H9 (cell line): ENCODE data around the gene MSANTD2. TPM values are rescaled to one million over a fixed set of nuclear protein-coding genes. Genes with fewer than 3 reads are reported as not detected.
A peak's percentile ranks its signal among the peaks of the same experiment; 100 is the strongest.

Experiments used
- DNase-seq: peaks from one replicate; pipeline ENCODE4 v3.0.0-alpha.2; 2017
- H2AFZ ChIP-seq: one replicate; pipeline ENCODE4 v1.6.1; 2013; ENCODE audit warnings: mild to moderate bottlenecking, low read length, control low read depth, moderate library complexity
- H2AK5ac ChIP-seq: 2 replicates; pipeline ENCODE4 v1.6.1; 2013; ENCODE audit warnings: low read length, control low read depth, mixed read lengths; ENCODE audit not compliant: insufficient read length
- H2BK120ac ChIP-seq: one replicate; pipeline ENCODE4 v1.6.1; 2013; ENCODE audit warnings: low read depth, mild to moderate bottlenecking, low read length, control low read depth, inconsistent platforms; ENCODE audit not compliant: poor library complexity, severe bottlenecking
- H2BK12ac ChIP-seq: 2 replicates; pipeline ENCODE4 v1.6.1; 2013; ENCODE audit warnings: low read length, control low read depth, mixed read lengths, low read depth; ENCODE audit not compliant: insufficient read length
- H2BK15ac ChIP-seq: 2 replicates; pipeline ENCODE4 v1.6.1; 2013; ENCODE audit warnings: low read depth, low read length, control low read depth
- H2BK20ac ChIP-seq: one replicate; pipeline ENCODE4 v1.6.1; 2013; ENCODE audit warnings: low read depth, mild to moderate bottlenecking, low read length, control low read depth, inconsistent platforms; ENCODE audit not compliant: poor library complexity, severe bottlenecking
- H2BK5ac ChIP-seq: 2 replicates; pipeline ENCODE4 v1.6.1; 2013; ENCODE audit warnings: low read length, control low read depth, mixed read lengths; ENCODE audit not compliant: insufficient read length
- H3K14ac ChIP-seq: 2 replicates; pipeline ENCODE4 v1.6.1; 2013; ENCODE audit warnings: low read length, control low read depth; ENCODE audit not compliant: insufficient read depth
- H3K18ac ChIP-seq: 2 replicates; pipeline ENCODE4 v1.6.1; 2013; ENCODE audit warnings: low read depth, mild to moderate bottlenecking, mixed read lengths, low read length, control low read depth; ENCODE audit not compliant: insufficient read length
- H3K23ac ChIP-seq: 2 replicates; pipeline ENCODE4 v1.6.1; 2013; ENCODE audit warnings: low read length, control low read depth, mixed read lengths, low read depth; ENCODE audit not compliant: insufficient read length
- H3K23me2 ChIP-seq: 2 replicates; pipeline ENCODE4 v1.6.1; 2013; ENCODE audit warnings: low read depth, mild to moderate bottlenecking, mixed read lengths, low read length, control low read depth; ENCODE audit not compliant: insufficient read length, poor library complexity, severe bottlenecking
- H3K27ac ChIP-seq: 2 replicates; pipeline ENCODE4 v1.5.1; 2013; ENCODE audit warnings: low read length, control low read depth, mixed read lengths, low read depth; ENCODE audit not compliant: insufficient read length
- H3K27me3 ChIP-seq: 2 replicates; pipeline ENCODE4 v1.6.1; 2013; ENCODE audit warnings: low read length, control low read depth, inconsistent platforms; ENCODE audit not compliant: insufficient read depth
- H3K4ac ChIP-seq: 2 replicates; pipeline ENCODE4 v1.6.1; 2013; ENCODE audit warnings: low read depth, mild to moderate bottlenecking, control low read depth, inconsistent platforms, low read length, moderate library complexity
- H3K4me1 ChIP-seq: 2 replicates; pipeline ENCODE4 v1.6.1; 2013; ENCODE audit warnings: low read length, control low read depth, inconsistent platforms; ENCODE audit not compliant: insufficient read depth
- H3K4me2 ChIP-seq: 2 replicates; pipeline ENCODE4 v1.6.1; 2013; ENCODE audit warnings: low read length, control low read depth, mixed read lengths; ENCODE audit not compliant: insufficient read length, insufficient read depth
- H3K56ac ChIP-seq: 2 replicates; pipeline ENCODE4 v1.6.1; 2013; ENCODE audit warnings: low read depth, mild to moderate bottlenecking, mixed read lengths, low read length, control low read depth; ENCODE audit not compliant: insufficient read length
- H3K79me1 ChIP-seq: 2 replicates; pipeline ENCODE4 v1.6.1; 2013; ENCODE audit warnings: low read depth, mild to moderate bottlenecking, moderate library complexity, low read length, control low read depth, inconsistent platforms; ENCODE audit not compliant: insufficient read depth, poor library complexity, severe bottlenecking
- H3K79me2 ChIP-seq: 2 replicates; pipeline ENCODE4 v1.6.1; 2013; ENCODE audit warnings: low read length, control low read depth, inconsistent platforms; ENCODE audit not compliant: insufficient read depth
- H3K9ac ChIP-seq: 2 replicates; pipeline ENCODE4 v1.6.1; 2013; ENCODE audit warnings: low read length, control low read depth, mixed read lengths; ENCODE audit not compliant: insufficient read length; ENCODE audit errors: extremely low read depth
- H3K9me3 ChIP-seq: one replicate; pipeline ENCODE4 v1.6.1; 2013; ENCODE audit warnings: low read depth, low read length, inconsistent platforms; ENCODE audit not compliant: control insufficient read depth
- H3T11ph ChIP-seq: one replicate; pipeline ENCODE4 v1.6.1; 2013; ENCODE audit warnings: mild to moderate bottlenecking, low read length, control low read depth, inconsistent platforms
- H4K20me1 ChIP-seq: one replicate; pipeline ENCODE4 v1.6.1; 2013; ENCODE audit not compliant: control insufficient read depth, insufficient read length, insufficient read depth
- H4K5ac ChIP-seq: 2 replicates; pipeline ENCODE4 v1.6.1; 2013; ENCODE audit warnings: low read depth, mild to moderate bottlenecking, mixed read lengths, low read length, control low read depth; ENCODE audit not compliant: insufficient read length
- H4K8ac ChIP-seq: replicated peaks from 2 replicates; pipeline ENCODE4 v1.6.1; 2013; ENCODE audit warnings: low read length, control low read depth, mixed read lengths, low read depth; ENCODE audit not compliant: insufficient read length
- H4K91ac ChIP-seq: 2 replicates; pipeline ENCODE4 v1.6.1; 2013; ENCODE audit warnings: low read depth, mild to moderate bottlenecking, moderate library complexity, mixed read lengths, low read length, control low read depth; ENCODE audit not compliant: insufficient read length
- H3K27ac Mint-ChIP-seq, 3 experiments: 2 replicates in 2 of 3; 3 replicates in 1 of 3; pipeline ENCODE4 v1.8.0; 2020 to 2021; ENCODE audit warnings: mixed read lengths in 3 of 3, mild to moderate bottlenecking in 1 of 3, moderate library complexity in 1 of 3
- H3K27me3 Mint-ChIP-seq: 2 replicates; pipeline ENCODE4 v1.8.0; 2021; ENCODE audit warnings: low read depth, mild to moderate bottlenecking, moderate library complexity, mixed read lengths
- H3K36me3 Mint-ChIP-seq, 3 experiments: 2 replicates in 2 of 3; 3 replicates in 1 of 3; pipeline ENCODE4 v1.8.0; 2020 to 2021; ENCODE audit warnings: low read depth in 3 of 3, mixed read lengths in 3 of 3; ENCODE audit not compliant: insufficient read depth in 1 of 3
- H3K4me1 Mint-ChIP-seq, 2 experiments: 2 replicates each; pipeline ENCODE4 v1.8.0; 2020; ENCODE audit warnings: mixed read lengths in 2 of 2
- H3K4me3 Mint-ChIP-seq, 2 experiments: 2 replicates in 1 of 2; 3 replicates in 1 of 2; pipeline ENCODE4 v1.8.0; 2020 to 2021; ENCODE audit warnings: mild to moderate bottlenecking in 2 of 2, mixed read lengths in 2 of 2, moderate library complexity in 1 of 2
- H3K9me3 Mint-ChIP-seq, 2 experiments: 2 replicates in 1 of 2; 3 replicates in 1 of 2; pipeline ENCODE4 v1.8.0; 2020; ENCODE audit warnings: mild to moderate bottlenecking in 2 of 2, mixed read lengths in 2 of 2, moderate library complexity in 1 of 2
- CTCF ChIP-seq: fragments of 200-600 bp; sonication (generic); conservative IDR thresholded peaks from 3 replicates; pipeline ENCODE4 v1.8.0; 2021; ENCODE audit warnings: antibody characterized with exemption, mild to moderate bottlenecking
- WGBS: extraction: QIAGEN DNeasy Blood & Tissue Kit; methylation state at CpG from one replicate; pipeline ENCODE4 v1.1.7; 2013; ENCODE audit warnings: missing lambda C conversion rate, low lambda C conversion rate, mixed read lengths; ENCODE audit not compliant: insufficient read length; ENCODE audit errors: extremely low coverage; 5-methylcytosine and 5-hydroxymethylcytosine counted together
- total RNA-seq: library from RNA; stranded (reverse); gene quantifications from 2 replicates; pipeline ENCODE4 v1.2.1, GENCODE V29; 2021

Gene MSANTD2
- total RNA-seq, 1 experiment from 2014 or later = 18.1 TPM

- Histone ChIP-seq H2BK20ac (no peak overlapping the region), H4K8ac (no peak overlapping the region), H2BK15ac (no peak overlapping the region), H3K9ac (no peak overlapping the region), H4K5ac (no peak overlapping the region), H3K9me3 (no peaks in the 10 kb centered on the region), H2BK120ac (no peak overlapping the region), H3K4ac (no peak overlapping the region), H3K23me2 (peaks cover 24% of the 10 kb centered on the region), H3K27me3 (peaks cover 40% of the 10 kb centered on the region), H2AK5ac (no peak overlapping the region), H2AFZ (no peak overlapping the region), H3K27ac (no peak overlapping the region), H3K23ac (no peak overlapping the region), H2BK5ac (no peak overlapping the region), H4K20me1 (no peaks in the 10 kb centered on the region), H3T11ph (no peak overlapping the region), H3K4me1 (no peaks in the 10 kb centered on the region), H3K4me2 (peak overlapping the region; percentile 70), H2BK12ac (no peak overlapping the region), H3K79me2 (no peaks in the 10 kb centered on the region), H3K56ac (no peak overlapping the region), H3K18ac (no peak overlapping the region), H4K91ac (no peak overlapping the region), H3K14ac (no peak overlapping the region), H3K79me1 (no peaks in the 10 kb centered on the region)
- H3K27ac Mint-ChIP-seq = no peak overlapping the region; a peak in 1 of 7 replicates
- DNase-seq = peak; percentile 50
- peak overlapping the region; percentile 75 to 90 for H3K4me3 Mint-ChIP-seq
- H3K4me1 Mint-ChIP-seq = peaks cover 33 to 42% of the 10 kb centered on the region in 2 experiments
- peaks cover 7 to 11% (median 9%) of the 10 kb centered on the region in 3 experiments; a peak in 6 of 7 replicates for H3K36me3 Mint-ChIP-seq
- no peak for TF ChIP-seq CTCF
- H3K9me3 Mint-ChIP-seq = peaks cover 0 to 6% of the 10 kb centered on the region in 2 experiments; a peak in 1 of 5 replicates
- peaks cover 51% of the 10 kb centered on the region for H3K27me3 Mint-ChIP-seq
- WGBS = no CpG with 5 or more reads among the region's 45 CpGs
These were observed 37.5 kb downstream of the MSANTD2 start for GRCh38 chr11:124762624-124763155.
